K562 (cell line): ENCODE data around the gene AGMO. TPM values are rescaled to one million over a fixed set of nuclear protein-coding genes. Genes with fewer than 3 reads are reported as not detected.

Experiments used
- ATAC-seq: fragments of 200-7000 bp; cut with Tn5 transposase; 3 replicates; pipeline ENCODE4 v1.9.1; 2020; ENCODE audit warnings: moderate library complexity
- BruUV-seq: library from RNA; stranded (reverse); fragments of 400-500 nt; replicated peaks from 2 replicates; lab custom pipeline; 2021; lab: Mats Ljungman, UMichigan
- CTCF ChIA-PET: fragments of 300-600 bp; formaldehyde crosslinking; extraction: SDS; loops from one replicate; lab custom pipeline; 2021; ENCODE audit warnings: low intra/inter-chr PET ratio; lab: Yijun Ruan, JAX
- POLR2A ChIA-PET: fragments of 300-600, 350-650 bp; sonication (Branson Sonifier 250); formaldehyde crosslinking; extraction: SDS; loops from one replicate; lab custom pipeline; 2021; ENCODE audit warnings: antibody characterized with exemption, inconsistent platforms; lab: Yijun Ruan, JAX
- DNase-seq, 4 experiments: peaks; one replicate each; pipeline versions ENCODE4 v3.0.0 to v3.0.0-alpha.2; 2011 to 2018; ENCODE audit warnings: low spot score in 3 of 4, mixed read lengths in 3 of 4; ENCODE audit errors: extremely low read depth in 1 of 4
- FAIRE-seq: peaks from 2 replicates; lab custom pipeline; 2011; peaks lifted over from hg19 to GRCh38; lab: Jason Lieb, UNC
- H2AFZ ChIP-seq: 2 replicates; pipeline ENCODE4 v1.6.0; 2011; ENCODE audit warnings: low read depth, low read length, control low read depth, inconsistent platforms
- H3K27ac ChIP-seq: fragments of 200-600 bp; 3 replicates; pipeline ENCODE4 v1.8.0; 2011; ENCODE audit warnings: low read depth, mild to moderate bottlenecking, control low read depth, inconsistent platforms, low read length, moderate library complexity, mixed read lengths; ENCODE audit errors: extremely low read depth
- H3K27me3 ChIP-seq, 2 experiments: fragments of 300-600 bp in 1 of 2; 2 replicates in 1 of 2; 3 replicates in 1 of 2; pipeline versions ENCODE4 v1.6.0 to v1.8.0; 2011; ENCODE audit warnings: inconsistent platforms in 2 of 2, low read length in 2 of 2, mild to moderate bottlenecking in 1 of 2, mixed read lengths in 1 of 2, moderate library complexity in 1 of 2; ENCODE audit not compliant: control insufficient read depth in 2 of 2, insufficient read depth in 2 of 2
- H3K36me3 ChIP-seq: fragments of 300-600 bp; 3 replicates; pipeline ENCODE4 v1.8.0; 2011; ENCODE audit warnings: mild to moderate bottlenecking, low read length, inconsistent platforms; ENCODE audit not compliant: control insufficient read depth, insufficient read depth
- H3K4me1 ChIP-seq, 2 experiments: fragments of 200-600 bp in 1 of 2; replicated peaks in 1 of 2; 2 replicates in 1 of 2; 3 replicates in 1 of 2; pipeline versions ENCODE4 v1.5.1 to v1.8.0; 2011; ENCODE audit warnings: inconsistent platforms in 2 of 2, low read length in 2 of 2, mild to moderate bottlenecking in 1 of 2, mixed read lengths in 1 of 2, moderate library complexity in 1 of 2; ENCODE audit not compliant: control insufficient read depth in 2 of 2, insufficient read depth in 2 of 2
- H3K4me2 ChIP-seq: 2 replicates; pipeline ENCODE4 v1.6.1; 2011; ENCODE audit warnings: low read length, control low read depth, inconsistent platforms, mixed read lengths; ENCODE audit not compliant: insufficient read depth
- H3K4me3 ChIP-seq: fragments of 200-600 bp; sonication (generic), shearing (Covaris generic); 2 replicates; pipeline ENCODE4 v1.5.1; 2016; ENCODE audit warnings: control low read depth, inconsistent platforms
- H3K79me2 ChIP-seq: fragments of 200-600 bp; 3 replicates; pipeline ENCODE4 v1.8.0; 2011; ENCODE audit warnings: low read length, inconsistent platforms; ENCODE audit not compliant: control insufficient read depth, insufficient read depth
- H3K9ac ChIP-seq, 2 experiments: 2 replicates each; pipeline versions ENCODE4 v1.6.0 to v1.6.1; 2011; ENCODE audit warnings: low read depth in 2 of 2, low read length in 2 of 2, control low read depth in 1 of 2, inconsistent platforms in 1 of 2, mild to moderate bottlenecking in 1 of 2, mixed read lengths in 1 of 2; ENCODE audit not compliant: insufficient read depth in 1 of 2
- H3K9me1 ChIP-seq: one replicate; pipeline ENCODE4 v1.6.0; 2011; ENCODE audit warnings: inconsistent platforms, mild to moderate bottlenecking, low read length, moderate library complexity; ENCODE audit not compliant: control insufficient read depth, insufficient read depth
- H3K9me3 ChIP-seq: replicated peaks from 2 replicates; pipeline ENCODE4 v1.5.1; 2011; ENCODE audit warnings: low read depth, low read length, inconsistent platforms; ENCODE audit not compliant: control insufficient read depth, insufficient read depth
- H4K20me1 ChIP-seq: replicated peaks from 2 replicates; pipeline ENCODE4 v1.6.1; 2011; ENCODE audit warnings: low read length, inconsistent platforms, mixed read lengths; ENCODE audit not compliant: control insufficient read depth, insufficient read depth
- CBX1 ChIP-seq: sonication (generic); IDR thresholded peaks from 2 replicates; pipeline ENCODE4 v1.6.1; 2016; ENCODE audit warnings: antibody characterized with exemption, low read depth, mild to moderate bottlenecking
- ELF2 ChIP-seq: fragments of 250-450 bp; sonication (Bioruptor Pico); IDR thresholded peaks from 2 replicates; pipeline ENCODE4 v1.5.0; 2021; ENCODE audit warnings: mild to moderate bottlenecking
- MEF2A ChIP-seq: IDR thresholded peaks from 2 replicates; pipeline ENCODE4 v1.6.1; 2011; ENCODE audit warnings: low read depth, mild to moderate bottlenecking, low read length, moderate library complexity; ENCODE audit not compliant: control insufficient read depth
- MEIS2 ChIP-seq: fragments of 450-650 bp; IDR thresholded peaks from 2 replicates; pipeline ENCODE4 v1.6.1; 2014; ENCODE audit warnings: mild to moderate bottlenecking; ENCODE audit not compliant: partially characterized antibody
- RB1 ChIP-seq: fragments of 450-650 bp; IDR thresholded peaks from 2 replicates; pipeline ENCODE4 v1.6.1; 2017; ENCODE audit warnings: low read depth, mild to moderate bottlenecking
- TGIF2 ChIP-seq: sonication (generic); formaldehyde crosslinking; IDR thresholded peaks from 2 replicates; pipeline ENCODE4 v1.8.1; 2022; ENCODE audit warnings: mild to moderate bottlenecking, missing genetic modification reagents, moderate library complexity
- ZFP36 ChIP-seq: fragments of 150-350 bp; IDR thresholded peaks from 2 replicates; pipeline ENCODE4 v1.6.1; 2018; ENCODE audit warnings: low read length, low read depth; ENCODE audit not compliant: partially characterized antibody
- ZKSCAN1 ChIP-seq: fragments of 150-350 bp; IDR thresholded peaks from 2 replicates; pipeline ENCODE4 v1.6.1; 2016; ENCODE audit warnings: low read depth, low read length
- ZKSCAN8 ChIP-seq: fragments of 200-800 bp; sonication (Bioruptor generic); IDR thresholded peaks from 2 replicates; pipeline ENCODE4 v1.6.1; 2016; ENCODE audit warnings: missing genetic modification characterization, missing compliant biosample characterization
- ZNF133 ChIP-seq: fragments of 250-450 bp; sonication (Bioruptor Pico); IDR thresholded peaks from 2 replicates; pipeline ENCODE4 v1.4.0; 2020; ENCODE audit warnings: mild to moderate bottlenecking
- ZNF3 ChIP-seq: fragments of 250-450 bp; sonication (Bioruptor Pico); IDR thresholded peaks from 2 replicates; pipeline ENCODE4 v1.5.0; 2021; ENCODE audit warnings: mild to moderate bottlenecking, moderate library complexity
- ZNF449 ChIP-seq: fragments of 250-450 bp; sonication (Bioruptor Pico); IDR thresholded peaks from 2 replicates; pipeline ENCODE4 v1.8.0; 2022; ENCODE audit warnings: moderate library complexity, mild to moderate bottlenecking, inconsistent platforms
- WGBS: fragments of 100-300 bp; shearing (Covaris generic); methylation state at CpG from one replicate; pipeline ENCODE4 v1.1.6; 2016; ENCODE audit warnings: low coverage, mixed read lengths; ENCODE audit not compliant: insufficient coverage; ENCODE audit errors: missing lambda C conversion rate; 5-methylcytosine and 5-hydroxymethylcytosine counted together
- in situ Hi-C: fragments of 300-500 bp; cut with MboI; formaldehyde crosslinking; loops from 4 replicates; pipeline ENCODE4 v1.15.0; 2018; ENCODE audit warnings: inconsistent platforms, mixed read lengths
- intact Hi-C: fragments of 100-400 bp; cut with micrococcal nuclease; formaldehyde crosslinking; loops from 2 replicates; pipeline ENCODE4 v1.14.2; 2022
- polyA plus RNA-seq, 8 experiments: library from polyadenylated mRNA; depleted of rRNA in 4 of 8; stranded (reverse) in 5 of 8; unstranded in 3 of 8; fragments of >200 nt; fragmentation: Nextera tagmentation in 2 of 8; fragmentation: Illumina TruSeq in 1 of 8; extraction: Ambion mirVana in 2 of 8; extraction: Trizol in 1 of 8; gene quantifications; 2 replicates each; pipeline versions ENCODE4 v1.2.1 to v1.2.3, GENCODE V29; 2011 to 2014; ENCODE audit warnings: inconsistent platforms in 1 of 8, missing spikeins in 1 of 8
- total RNA-seq, 7 experiments: library from RNA; depleted of rRNA in 6 of 7; stranded (reverse); fragments of >200 nt in 6 of 7; fragmentation: Illumina TruSeq in 2 of 7; extraction: Trizol in 2 of 7; gene quantifications; 2 replicates each; pipeline versions ENCODE4 v1.2.1 to v1.2.3, GENCODE V29; 2011 to 2021; ENCODE audit warnings: low replicate concordance in 1 of 7
- TF ChIP-seq, protein P1 (sequence below): fragments of 450-650 bp; IDR thresholded peaks from 2 replicates; pipeline ENCODE4 v1.6.1; 2016; ENCODE audit warnings: borderline replicate concordance
- TF ChIP-seq, protein P2 (sequence below): fragments of 450-650 bp; formaldehyde crosslinking; IDR thresholded peaks from 2 replicates; pipeline ENCODE4 v1.4.0; 2020; ENCODE audit warnings: mild to moderate bottlenecking, moderate library complexity

AGMO gene
- total and polyA plus RNA-seq, 9 of the 15 experiments (the other 6 are each of a cell fraction or from before 2014, with no cell fraction given): 0.30 to 1.4 (median 0.69) TPM; not detected in 1

DNA sequence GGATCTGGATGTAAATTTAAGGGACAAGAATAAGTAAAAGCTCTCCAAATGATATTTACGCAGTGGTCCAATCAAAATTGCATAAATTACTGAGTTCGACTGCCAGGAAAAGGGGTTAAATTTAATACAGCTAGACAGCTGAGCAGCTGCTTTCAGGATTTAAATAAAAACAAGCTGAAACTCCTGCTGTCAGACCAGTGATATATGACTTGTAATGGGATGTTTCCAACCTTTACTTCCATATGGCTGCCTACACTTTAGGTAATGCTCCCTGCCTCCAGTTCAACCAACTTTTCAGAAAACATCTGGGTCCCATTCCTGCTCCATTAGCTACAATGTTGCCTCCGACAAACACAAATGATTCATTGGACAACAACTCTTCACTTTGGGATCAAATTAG, 333.0 kb downstream of the AGMO start:
- no peaks in the 10 kb centered on the region; the same call in 1 of the 2 replicates for H3K9me3 ChIP-seq
- no peaks in the 10 kb centered on the region for H3K27me3 ChIP-seq
- no peak overlapping the region for H3K27ac ChIP-seq
- TF ChIP-seq ZNF449 (CRISPR knock-in tag) (no peak), ZKSCAN8 (CRISPR knock-in tag) (no peak), CBX1 (no peak), ZNF3 (CRISPR knock-in tag) (no peak), ZNF133 (no peak), TGIF2 (CRISPR knock-in tag) (no peak), ELF2 (CRISPR knock-in tag) (no peak), RB1 (no peak), MEIS2 (no peak), ZFP36 (no peak), MEF2A (no peak), ZKSCAN1 (no peak)
- TF ChIP-seq, protein P1, sequence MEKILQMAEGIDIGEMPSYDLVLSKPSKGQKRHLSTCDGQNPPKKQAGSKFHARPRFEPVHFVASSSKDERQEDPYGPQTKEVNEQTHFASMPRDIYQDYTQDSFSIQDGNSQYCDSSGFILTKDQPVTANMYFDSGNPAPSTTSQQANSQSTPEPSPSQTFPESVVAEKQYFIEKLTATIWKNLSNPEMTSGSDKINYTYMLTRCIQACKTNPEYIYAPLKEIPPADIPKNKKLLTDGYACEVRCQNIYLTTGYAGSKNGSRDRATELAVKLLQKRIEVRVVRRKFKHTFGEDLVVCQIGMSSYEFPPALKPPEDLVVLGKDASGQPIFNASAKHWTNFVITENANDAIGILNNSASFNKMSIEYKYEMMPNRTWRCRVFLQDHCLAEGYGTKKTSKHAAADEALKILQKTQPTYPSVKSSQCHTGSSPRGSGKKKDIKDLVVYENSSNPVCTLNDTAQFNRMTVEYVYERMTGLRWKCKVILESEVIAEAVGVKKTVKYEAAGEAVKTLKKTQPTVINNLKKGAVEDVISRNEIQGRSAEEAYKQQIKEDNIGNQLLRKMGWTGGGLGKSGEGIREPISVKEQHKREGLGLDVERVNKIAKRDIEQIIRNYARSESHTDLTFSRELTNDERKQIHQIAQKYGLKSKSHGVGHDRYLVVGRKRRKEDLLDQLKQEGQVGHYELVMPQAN: no peak
- TF ChIP-seq, protein P2, sequence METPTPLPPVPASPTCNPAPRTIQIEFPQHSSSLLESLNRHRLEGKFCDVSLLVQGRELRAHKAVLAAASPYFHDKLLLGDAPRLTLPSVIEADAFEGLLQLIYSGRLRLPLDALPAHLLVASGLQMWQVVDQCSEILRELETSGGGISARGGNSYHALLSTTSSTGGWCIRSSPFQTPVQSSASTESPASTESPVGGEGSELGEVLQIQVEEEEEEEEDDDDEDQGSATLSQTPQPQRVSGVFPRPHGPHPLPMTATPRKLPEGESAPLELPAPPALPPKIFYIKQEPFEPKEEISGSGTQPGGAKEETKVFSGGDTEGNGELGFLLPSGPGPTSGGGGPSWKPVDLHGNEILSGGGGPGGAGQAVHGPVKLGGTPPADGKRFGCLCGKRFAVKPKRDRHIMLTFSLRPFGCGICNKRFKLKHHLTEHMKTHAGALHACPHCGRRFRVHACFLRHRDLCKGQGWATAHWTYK (CRISPR knock-in tag): no peak
- H3K36me3 ChIP-seq: no peaks in the 10 kb centered on the region
- no peak overlapping the region for H2AFZ ChIP-seq
- DNase-seq (no peak), ATAC-seq (no peak), FAIRE-seq (no peak)
- no peak overlapping the region for H3K4me2 ChIP-seq
- BruUV-seq: no TSS peak
- H4K20me1 ChIP-seq: no peaks in the 10 kb centered on the region
- H3K79me2 ChIP-seq: no peaks in the 10 kb centered on the region
- no peaks in the 10 kb centered on the region for H3K9me1 ChIP-seq
- no peaks in the 10 kb centered on the region for H3K4me1 ChIP-seq
- CTCF ChIA-PET: no interaction called here
- POLR2A ChIA-PET: no interaction called here
- in situ Hi-C loops (no loop called here), intact Hi-C loops (no loop called here)
- no peak overlapping the region for H3K4me3 ChIP-seq
- 0% methylated on average over 3 of the region's 3 CpGs for WGBS
- H3K9ac ChIP-seq: no peak overlapping the region
